IMR-90 (cell line): ENCODE results near the gene TPRX2. TPM values are rescaled to one million over a fixed set of nuclear protein-coding genes. Genes with fewer than 3 reads are reported as not detected.

Experiments
- ATAC-seq: fragments of 200-7000 bp; cut with Tn5 transposase; 2 replicates; pipeline ENCODE4 v1.9.1; 2020; ENCODE audit warnings: low read depth, mild to moderate bottlenecking, moderate library complexity
- BruUV-seq: library from RNA; stranded (reverse); fragments of 400-500 nt; replicated peaks from 2 replicates; lab custom pipeline; 2021; lab: Mats Ljungman, UMichigan
- CTCF ChIA-PET: fragments of 300-600 bp; formaldehyde crosslinking; extraction: SDS; loops from one replicate; lab custom pipeline; 2021; ENCODE audit warnings: antibody characterized with exemption; lab: Yijun Ruan, JAX
- POLR2A ChIA-PET: fragments of 300-600 bp; sonication (Branson Sonifier 250); formaldehyde crosslinking; loops from one replicate; lab custom pipeline; 2022; ENCODE audit warnings: antibody characterized with exemption; ENCODE audit not compliant: unreplicated experiment; lab: Charles Lee
- DNase-seq: peaks from one replicate; pipeline ENCODE4 v3.0.0; 2013
- H2AFZ ChIP-seq: replicated peaks from 2 replicates; pipeline ENCODE3; 2013; ENCODE audit warnings: low read length, mild to moderate bottlenecking; ENCODE audit not compliant: poor library complexity
- H2AK5ac ChIP-seq: 2 replicates; pipeline ENCODE4 v1.6.1; 2013; ENCODE audit warnings: low read depth, low read length, inconsistent platforms
- H2AK9ac ChIP-seq: replicated peaks from 2 replicates; pipeline ENCODE3; 2013; ENCODE audit warnings: mild to moderate bottlenecking, low read depth, low read length, moderate library complexity; ENCODE audit not compliant: poor library complexity
- H2BK120ac ChIP-seq: 2 replicates; pipeline ENCODE4 v1.6.1; 2013; ENCODE audit warnings: low read depth, low read length, inconsistent platforms
- H2BK15ac ChIP-seq: 3 replicates; pipeline ENCODE4 v1.6.1; 2013; ENCODE audit warnings: low read depth, low read length, inconsistent platforms
- H2BK20ac ChIP-seq: 2 replicates; pipeline ENCODE4 v1.6.1; 2013; ENCODE audit warnings: low read depth, mild to moderate bottlenecking, inconsistent platforms, low read length, moderate library complexity
- H2BK5ac ChIP-seq: 2 replicates; pipeline ENCODE4 v1.6.1; 2013; ENCODE audit warnings: mild to moderate bottlenecking, low read depth, low read length, inconsistent platforms; ENCODE audit not compliant: poor library complexity, severe bottlenecking
- H3K14ac ChIP-seq: replicated peaks from 2 replicates; pipeline ENCODE4 v1.6.1; 2013; ENCODE audit warnings: low read depth, low read length, inconsistent platforms
- H3K18ac ChIP-seq: 2 replicates; pipeline ENCODE4 v1.6.1; 2013; ENCODE audit warnings: low read depth, low read length, control low read depth
- H3K23ac ChIP-seq: 2 replicates; pipeline ENCODE4 v1.6.1; 2013; ENCODE audit warnings: low read depth, low read length, inconsistent platforms
- H3K27ac ChIP-seq: 2 replicates; pipeline ENCODE4 v1.5.1; 2013; ENCODE audit warnings: mild to moderate bottlenecking, control low read depth, low read length; ENCODE audit not compliant: insufficient read depth
- H3K27me3 ChIP-seq: 2 replicates; pipeline ENCODE4 v1.6.1; 2013; ENCODE audit warnings: low read length; ENCODE audit not compliant: control insufficient read depth, insufficient read depth
- H3K36me3 ChIP-seq: 2 replicates; pipeline ENCODE4 v1.6.1; 2013; ENCODE audit warnings: low read length, mixed read lengths; ENCODE audit not compliant: control insufficient read depth, insufficient read depth
- H3K4ac ChIP-seq: 2 replicates; pipeline ENCODE4 v1.6.1; 2013; ENCODE audit warnings: low read depth, low read length, inconsistent platforms
- H3K4me1 ChIP-seq: 2 replicates; pipeline ENCODE4 v1.6.1; 2013; ENCODE audit warnings: low read length, mixed read lengths; ENCODE audit not compliant: control insufficient read depth, insufficient read depth
- H3K4me2 ChIP-seq: 2 replicates; pipeline ENCODE4 v1.6.1; 2013; ENCODE audit warnings: low read depth, mild to moderate bottlenecking, control low read depth, low read length, moderate library complexity
- H3K4me3 ChIP-seq: 2 replicates; pipeline ENCODE4 v1.5.1; 2013; ENCODE audit warnings: low read depth, mild to moderate bottlenecking, control low read depth, low read length, moderate library complexity; ENCODE audit not compliant: insufficient read depth
- H3K56ac ChIP-seq: 2 replicates; pipeline ENCODE4 v1.6.1; 2013; ENCODE audit warnings: low read length, inconsistent platforms; ENCODE audit not compliant: insufficient read depth; ENCODE audit errors: extremely low read depth
- H3K79me1 ChIP-seq, 2 experiments: 2 replicates each; pipeline ENCODE4 v1.6.1; 2013; ENCODE audit warnings: low read length in 2 of 2, inconsistent platforms in 1 of 2, low read depth in 1 of 2
- H3K9ac ChIP-seq: 2 replicates; pipeline ENCODE4 v1.6.1; 2013; ENCODE audit warnings: low read depth, low read length, control low read depth
- H3K9me1 ChIP-seq: 2 replicates; pipeline ENCODE4 v1.6.1; 2013; ENCODE audit warnings: low read length, inconsistent platforms; ENCODE audit not compliant: insufficient read depth
- H3K9me3 ChIP-seq: 2 replicates; pipeline ENCODE4 v1.6.1; 2013; ENCODE audit warnings: low read length; ENCODE audit not compliant: control insufficient read depth, insufficient read depth
- H4K20me1 ChIP-seq: 2 replicates; pipeline ENCODE4 v1.6.1; 2013; ENCODE audit warnings: low read length, inconsistent platforms; ENCODE audit not compliant: insufficient read depth
- H4K5ac ChIP-seq: 2 replicates; pipeline ENCODE4 v1.6.1; 2013; ENCODE audit warnings: mild to moderate bottlenecking, low read depth, low read length, control low read depth
- H4K8ac ChIP-seq, 2 experiments: 2 replicates each; pipeline ENCODE4 v1.6.1; 2013; ENCODE audit warnings: low read depth in 2 of 2, low read length in 2 of 2, control low read depth in 1 of 2, inconsistent platforms in 1 of 2
- H4K91ac ChIP-seq: 2 replicates; pipeline ENCODE4 v1.6.1; 2013; ENCODE audit warnings: low read depth, low read length, inconsistent platforms; ENCODE audit not compliant: insufficient read depth
- BHLHE40 ChIP-seq: fragments of 150-350 bp; IDR thresholded peaks from 2 replicates; pipeline ENCODE4 v1.6.1; 2016; ENCODE audit warnings: mild to moderate bottlenecking, low read depth, low read length
- CEBPB ChIP-seq: IDR thresholded peaks from 2 replicates; pipeline ENCODE4 v1.6.1; 2012; ENCODE audit warnings: low read depth, low read length, improper control_type of control experiment
- CHD1 ChIP-seq: IDR thresholded peaks from 2 replicates; pipeline ENCODE4 v1.6.1; 2012; ENCODE audit warnings: low read depth, low read length, improper control_type of control experiment
- FOS ChIP-seq: fragments of 150-350 bp; IDR thresholded peaks from 2 replicates; pipeline ENCODE4 v1.6.1; 2016; ENCODE audit warnings: low read depth, low read length
- MAFK ChIP-seq: IDR thresholded peaks from 2 replicates; pipeline ENCODE4 v1.6.1; 2012; ENCODE audit warnings: low read depth, low read length, improper control_type of control experiment
- MAZ ChIP-seq: IDR thresholded peaks from 2 replicates; pipeline ENCODE4 v1.6.1; 2012; ENCODE audit warnings: low read depth, mild to moderate bottlenecking, low read length, improper control_type of control experiment, moderate library complexity, borderline replicate concordance
- MXI1 ChIP-seq: IDR thresholded peaks from 2 replicates; pipeline ENCODE4 v1.6.1; 2012; ENCODE audit warnings: low read depth, mild to moderate bottlenecking, low read length, moderate library complexity, borderline replicate concordance
- NFE2L2 ChIP-seq: fragments of 150-350 bp; IDR thresholded peaks from 2 replicates; pipeline ENCODE4 v1.6.1; 2016; ENCODE audit warnings: low read depth, mild to moderate bottlenecking, low read length
- POLR2A ChIP-seq: IDR thresholded peaks from 2 replicates; pipeline ENCODE4 v1.6.1; 2012; ENCODE audit warnings: mild to moderate bottlenecking, low read depth, low read length
- RAD21 ChIP-seq: IDR thresholded peaks from 2 replicates; pipeline ENCODE4 v1.6.1; 2012; ENCODE audit warnings: low read length, improper control_type of control experiment
- RCOR1 ChIP-seq: IDR thresholded peaks from 2 replicates; pipeline ENCODE4 v1.6.1; 2012; ENCODE audit warnings: mild to moderate bottlenecking, low read length, improper control_type of control experiment; ENCODE audit not compliant: insufficient replicate concordance
- RFX5 ChIP-seq: IDR thresholded peaks from 2 replicates; pipeline ENCODE4 v1.8.0; 2012; ENCODE audit warnings: low read depth, mild to moderate bottlenecking, low read length, moderate library complexity
- SMC3 ChIP-seq: fragments of 150-350 bp; IDR thresholded peaks from 2 replicates; pipeline ENCODE4 v1.6.1; 2016; ENCODE audit warnings: low read depth, mild to moderate bottlenecking, antibody characterized with exemption, low read length, moderate library complexity
- WGBS, 2 experiments: methylation state at CpG; one replicate each; pipeline versions ENCODE4 v1.1.5 to v1.1.7; 2013; ENCODE audit warnings: missing lambda C conversion rate in 2 of 2; ENCODE audit not compliant: insufficient read length in 1 of 2; ENCODE audit errors: extremely low coverage in 2 of 2; 5-methylcytosine and 5-hydroxymethylcytosine counted together
- dilution Hi-C: fragments of 300-500 bp; cut with HindIII; formaldehyde crosslinking; loops from one replicate; pipeline ENCODE4 v1.14.3; 2018; ENCODE audit warnings: low sequenced_read_pairs; ENCODE audit not compliant: unreplicated experiment
- in situ Hi-C: fragments of 300-500 bp; cut with MboI; formaldehyde crosslinking; loops from 3 replicates; pipeline ENCODE4 v1.14.3; 2019; ENCODE audit warnings: low sequenced_read_pairs, inconsistent platforms, mixed read lengths
- intact Hi-C: fragments of 100-400 bp; cut with micrococcal nuclease; formaldehyde crosslinking; loops from 2 replicates; pipeline ENCODE4 v1.10.0; 2022
- polyA plus RNA-seq, 3 experiments: library from polyadenylated mRNA; depleted of rRNA; stranded (reverse); fragments of >200 nt; gene quantifications; 2 replicates each; pipeline ENCODE4 v1.2.3, GENCODE V29; 2012; ENCODE audit warnings: low replicate concordance in 1 of 3
- total RNA-seq: library from RNA; depleted of rRNA; stranded (reverse); fragments of >200 nt; gene quantifications from 2 replicates; pipeline ENCODE4 v1.2.3, GENCODE V29; 2012
- TF ChIP-seq, protein P1 (sequence below): conservative IDR thresholded peaks from 2 replicates; pipeline ENCODE4 v1.5.1; 2012; ENCODE audit warnings: mild to moderate bottlenecking, low read depth, low read length, improper control_type of control experiment
- TF ChIP-seq, protein P2 (sequence below): fragments of 150-350 bp; IDR thresholded peaks from 2 replicates; pipeline ENCODE4 v1.6.1; 2016; ENCODE audit warnings: low read depth, mild to moderate bottlenecking, low read length, moderate library complexity, borderline replicate concordance
- TF ChIP-seq, protein P3 (sequence below): fragments of 150-350 bp; IDR thresholded peaks from 2 replicates; pipeline ENCODE4 v1.6.1; 2017; ENCODE audit warnings: mild to moderate bottlenecking, antibody characterized with exemption, low read length, low read depth

The TPRX2 gene
- total and polyA plus RNA-seq, 2 of the 4 experiments (the other 2 are of a cell fraction) = not detected

DNA sequence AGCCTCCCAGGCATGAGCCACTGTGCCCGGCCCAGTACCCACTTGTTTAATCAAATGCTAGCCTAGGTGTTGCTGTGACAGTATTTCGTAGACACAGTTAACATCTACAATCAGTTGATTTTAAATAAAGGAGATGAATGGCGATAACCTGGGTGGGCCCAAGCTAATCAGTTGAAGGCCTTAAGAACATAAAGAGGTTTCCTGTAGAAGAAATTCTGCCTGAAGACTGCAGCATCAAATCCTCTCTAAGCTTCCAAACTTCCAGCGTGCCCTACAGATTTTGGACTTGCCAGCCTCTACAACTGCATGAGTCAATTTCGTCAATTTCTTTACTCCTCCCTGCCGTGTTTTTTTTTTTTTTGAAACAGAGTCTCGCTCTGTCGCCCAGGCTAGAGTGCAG is 40.3 kb downstream of the TPRX2 start:
- Histone ChIP-seq H3K14ac (no peak overlapping the region), H2BK20ac (no peak overlapping the region), H2AK5ac (no peak overlapping the region), H3K9me1 (no peaks in the 10 kb centered on the region), H3K9ac (no peak overlapping the region), H3K4me3 (no peak overlapping the region), H3K27ac (no peak overlapping the region), H2BK120ac (no peak overlapping the region), H3K79me1 (no peaks in the 10 kb centered on the region), H3K4me2 (no peak overlapping the region), H4K20me1 (no peaks in the 10 kb centered on the region), H2AK9ac (no peak overlapping the region), H2BK5ac (no peak overlapping the region), H4K91ac (no peak overlapping the region), H4K5ac (no peak overlapping the region), H2BK15ac (no peak overlapping the region), H3K56ac (no peak overlapping the region), H3K36me3 (no peaks in the 10 kb centered on the region), H3K9me3 (0 out of 2 replicates have a peak, but pooled peaks cover 3% of the 10 kb centered on the region), H3K18ac (no peak overlapping the region), H4K8ac (no peak overlapping the region), H3K4ac (no peak overlapping the region), H3K23ac (no peak overlapping the region), H3K4me1 (no peaks in the 10 kb centered on the region), H2AFZ (no peak overlapping the region), H3K27me3 (no peaks in the 10 kb centered on the region)
- BruUV-seq = no TSS peak
- intact Hi-C loops = no loop called here
- POLR2A ChIA-PET = no interaction called here
- no peak for ATAC-seq
- 80% methylated on average over 2 of the region's 8 CpGs; no CpG with 5 or more reads in 1 of the 2 experiments for WGBS, 2 experiments
- CTCF ChIA-PET = no interaction called here
- TF ChIP-seq RCOR1 (no peak), SMC3 (no peak), NFE2L2 (no peak), RFX5 (no peak), BHLHE40 (no peak), MAZ (no peak), MXI1 (no peak), CEBPB (no peak), MAFK (no peak), POLR2A (no peak), RAD21 (no peak), FOS (no peak), CHD1 (no peak)
- TF ChIP-seq, protein P1, sequence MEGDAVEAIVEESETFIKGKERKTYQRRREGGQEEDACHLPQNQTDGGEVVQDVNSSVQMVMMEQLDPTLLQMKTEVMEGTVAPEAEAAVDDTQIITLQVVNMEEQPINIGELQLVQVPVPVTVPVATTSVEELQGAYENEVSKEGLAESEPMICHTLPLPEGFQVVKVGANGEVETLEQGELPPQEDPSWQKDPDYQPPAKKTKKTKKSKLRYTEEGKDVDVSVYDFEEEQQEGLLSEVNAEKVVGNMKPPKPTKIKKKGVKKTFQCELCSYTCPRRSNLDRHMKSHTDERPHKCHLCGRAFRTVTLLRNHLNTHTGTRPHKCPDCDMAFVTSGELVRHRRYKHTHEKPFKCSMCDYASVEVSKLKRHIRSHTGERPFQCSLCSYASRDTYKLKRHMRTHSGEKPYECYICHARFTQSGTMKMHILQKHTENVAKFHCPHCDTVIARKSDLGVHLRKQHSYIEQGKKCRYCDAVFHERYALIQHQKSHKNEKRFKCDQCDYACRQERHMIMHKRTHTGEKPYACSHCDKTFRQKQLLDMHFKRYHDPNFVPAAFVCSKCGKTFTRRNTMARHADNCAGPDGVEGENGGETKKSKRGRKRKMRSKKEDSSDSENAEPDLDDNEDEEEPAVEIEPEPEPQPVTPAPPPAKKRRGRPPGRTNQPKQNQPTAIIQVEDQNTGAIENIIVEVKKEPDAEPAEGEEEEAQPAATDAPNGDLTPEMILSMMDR = no peak
- TF ChIP-seq, protein P2, sequence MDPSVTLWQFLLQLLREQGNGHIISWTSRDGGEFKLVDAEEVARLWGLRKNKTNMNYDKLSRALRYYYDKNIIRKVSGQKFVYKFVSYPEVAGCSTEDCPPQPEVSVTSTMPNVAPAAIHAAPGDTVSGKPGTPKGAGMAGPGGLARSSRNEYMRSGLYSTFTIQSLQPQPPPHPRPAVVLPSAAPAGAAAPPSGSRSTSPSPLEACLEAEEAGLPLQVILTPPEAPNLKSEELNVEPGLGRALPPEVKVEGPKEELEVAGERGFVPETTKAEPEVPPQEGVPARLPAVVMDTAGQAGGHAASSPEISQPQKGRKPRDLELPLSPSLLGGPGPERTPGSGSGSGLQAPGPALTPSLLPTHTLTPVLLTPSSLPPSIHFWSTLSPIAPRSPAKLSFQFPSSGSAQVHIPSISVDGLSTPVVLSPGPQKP = no peak
- TF ChIP-seq, protein P3, sequence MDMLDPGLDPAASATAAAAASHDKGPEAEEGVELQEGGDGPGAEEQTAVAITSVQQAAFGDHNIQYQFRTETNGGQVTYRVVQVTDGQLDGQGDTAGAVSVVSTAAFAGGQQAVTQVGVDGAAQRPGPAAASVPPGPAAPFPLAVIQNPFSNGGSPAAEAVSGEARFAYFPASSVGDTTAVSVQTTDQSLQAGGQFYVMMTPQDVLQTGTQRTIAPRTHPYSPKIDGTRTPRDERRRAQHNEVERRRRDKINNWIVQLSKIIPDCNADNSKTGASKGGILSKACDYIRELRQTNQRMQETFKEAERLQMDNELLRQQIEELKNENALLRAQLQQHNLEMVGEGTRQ = no peak
- dilution Hi-C loops = no loop called here
- in situ Hi-C loops = loop anchor here (10.0 kb wide), 1 partner anchor 85 kb away; no protein-coding TSS in a partner anchor
- DNase-seq = no peak
